Measurements from ENCODE around the gene JMJD4. TPM values are rescaled to one million over a fixed set of nuclear protein-coding genes. Genes with fewer than 3 reads are reported as not detected.

JMJD4 gene
- total and polyA plus RNA-seq, 2 of the 4 experiments (the other 2 are of a cell fraction) = 24.6 to 28.5 TPM

- no TSS peak for BruUV-seq (replicated peaks)
- H2AFZ ChIP-seq (replicated peaks; ENCODE audit: low read length, poor library complexity) = no peak overlapping the region
- H3K9me1 ChIP-seq (ENCODE audit: insufficient read depth, low read length) = no peaks in the 10 kb centered on the region
- no CpG with 5 or more reads among the region's 2 CpGs for whole genome bisulfite sequencing, 2 experiments (ENCODE audit: extremely low coverage in 2 of 2, insufficient read length in 1 of 2)
- H3K14ac ChIP-seq (replicated peaks; ENCODE audit: low read depth, low read length) = no peak overlapping the region
- H4K91ac ChIP-seq (ENCODE audit: insufficient read depth, low read depth, low read length) = no peak overlapping the region
- POLR2A ChIA-PET (ENCODE audit: unreplicated experiment) = no interaction called here
- H2BK120ac ChIP-seq (ENCODE audit: low read depth, low read length) = no peak overlapping the region
- in situ Hi-C loops (cut with MboI; ENCODE audit: low sequenced_read_pairs) = no loop called here
- H3K18ac ChIP-seq (ENCODE audit: low read depth, low read length) = no peak overlapping the region
- CTCF ChIA-PET = no interaction called here
- no peak overlapping the region for H4K8ac ChIP-seq (ENCODE audit: low read depth in 2 of 2, low read length in 2 of 2)
- no peak overlapping the region for H3K56ac ChIP-seq (ENCODE audit: extremely low read depth, insufficient read depth, low read length)
- no peaks in the 10 kb centered on the region for H3K27me3 ChIP-seq (ENCODE audit: control insufficient read depth, insufficient read depth, low read length)
- no peak overlapping the region for H2BK5ac ChIP-seq (ENCODE audit: low read depth, low read length, poor library complexity, severe bottlenecking)
- no peak overlapping the region for H3K4ac ChIP-seq (ENCODE audit: low read depth, low read length)
- intact Hi-C loops (cut with micrococcal nuclease) = no loop called here
- H2BK15ac ChIP-seq (ENCODE audit: low read depth, low read length) = no peak overlapping the region
- no peak overlapping the region for H3K23ac ChIP-seq (ENCODE audit: low read depth, low read length)
- no peak overlapping the region for H2AK9ac ChIP-seq (replicated peaks; ENCODE audit: low read depth, low read length, poor library complexity)
- no peak overlapping the region for H3K27ac ChIP-seq (ENCODE audit: insufficient read depth, low read length)
- no peak overlapping the region for H2BK20ac ChIP-seq (ENCODE audit: low read depth, low read length)
- TF ChIP-seq NFE2L2 (IDR thresholded peaks at IDR 0.05; ENCODE audit: low read depth, low read length) = no peak
- TF ChIP-seq MAFK (IDR thresholded peaks at IDR 0.05; ENCODE audit: low read depth, low read length) = no peak
- no peak for TF ChIP-seq POLR2A (IDR thresholded peaks at IDR 0.05; ENCODE audit: low read depth, low read length)
- TF ChIP-seq RAD21 (IDR thresholded peaks at IDR 0.05; ENCODE audit: low read length) = no peak
- no peak for TF ChIP-seq FOS (IDR thresholded peaks at IDR 0.05; ENCODE audit: low read depth, low read length)
- no peak for TF ChIP-seq BHLHE40 (IDR thresholded peaks at IDR 0.05; ENCODE audit: low read depth, low read length)
- TF ChIP-seq MAZ (IDR thresholded peaks at IDR 0.05; ENCODE audit: borderline replicate concordance, low read depth, low read length) = no peak
- no peak for TF ChIP-seq RCOR1 (IDR thresholded peaks at IDR 0.05; ENCODE audit: insufficient replicate concordance, low read length)
- TF ChIP-seq ELK1 (IDR thresholded peaks at IDR 0.05; ENCODE audit: borderline replicate concordance, low read depth, low read length) = no peak
- no peak for TF ChIP-seq SMC3 (IDR thresholded peaks at IDR 0.05; ENCODE audit: low read depth, low read length)
- no peak for TF ChIP-seq RFX5 (IDR thresholded peaks at IDR 0.05; ENCODE audit: low read depth, low read length)
- TF ChIP-seq CEBPB (IDR thresholded peaks at IDR 0.05; ENCODE audit: low read depth, low read length) = no peak
- TF ChIP-seq USF2 (IDR thresholded peaks at IDR 0.05; ENCODE audit: low read depth, low read length) = no peak
- TF ChIP-seq MXI1 (IDR thresholded peaks at IDR 0.05; ENCODE audit: borderline replicate concordance, low read depth, low read length) = no peak
- no peak for TF ChIP-seq CHD1 (IDR thresholded peaks at IDR 0.05; ENCODE audit: low read depth, low read length)
- TF ChIP-seq CTCF (conservative IDR thresholded peaks at IDR 0.05; ENCODE audit: low read depth, low read length) = no peak
- H2AK5ac ChIP-seq (ENCODE audit: low read depth, low read length) = no peak overlapping the region
- H3K4me1 ChIP-seq (ENCODE audit: control insufficient read depth, insufficient read depth, low read length) = no peaks in the 10 kb centered on the region; the same call in 1 of the 2 replicates
- dilution Hi-C loops (cut with HindIII; ENCODE audit: low sequenced_read_pairs, unreplicated experiment) = no loop called here
- DNase-seq (no peak), ATAC-seq (ENCODE audit: low read depth) (no peak)
- no peak overlapping the region for H3K9ac ChIP-seq (ENCODE audit: low read depth, low read length)
- H4K20me1 ChIP-seq (ENCODE audit: insufficient read depth, low read length) = no peaks in the 10 kb centered on the region
- H3K4me3 ChIP-seq (ENCODE audit: insufficient read depth, low read depth, low read length) = no peak overlapping the region
- H3K79me1 ChIP-seq (ENCODE audit: low read depth in 1 of 2, low read length in 2 of 2) = no peaks in the 10 kb centered on the region
- no peaks in the 10 kb centered on the region for H3K36me3 ChIP-seq (ENCODE audit: control insufficient read depth, insufficient read depth, low read length)
- H3K9me3 ChIP-seq (ENCODE audit: control insufficient read depth, insufficient read depth, low read length) = peaks cover 18% of the 10 kb centered on the region
- no peak overlapping the region for H4K5ac ChIP-seq (ENCODE audit: low read depth, low read length)
- no peak overlapping the region for H3K4me2 ChIP-seq (ENCODE audit: low read depth, low read length)
These were observed 16.2 kb downstream of the JMJD4 start for GRCh38 chr1:227718932-227719331.
